K562 (cell line): ENCODE measurements around the gene FGFR4. TPM values are rescaled to one million over a fixed set of nuclear protein-coding genes. Genes with fewer than 3 reads are reported as not detected.
"Not testable (repeated sequence)": the region's sequence is repeated elsewhere in the genome, so short reads cannot be mapped to it uniquely, and the experiment has no call there.

Experiments used
- ATAC-seq: fragments of 200-7000 bp; cut with Tn5 transposase; 3 replicates; pipeline ENCODE4 v1.9.1; 2020; ENCODE audit warnings: moderate library complexity
- BruUV-seq: library from RNA; stranded (reverse); fragments of 400-500 nt; replicated peaks from 2 replicates; lab custom pipeline; 2021; lab: Mats Ljungman, UMichigan
- CTCF ChIA-PET: fragments of 300-600 bp; formaldehyde crosslinking; extraction: SDS; loops from one replicate; lab custom pipeline; 2021; ENCODE audit warnings: low intra/inter-chr PET ratio; lab: Yijun Ruan, JAX
- POLR2A ChIA-PET: fragments of 300-600, 350-650 bp; sonication (Branson Sonifier 250); formaldehyde crosslinking; extraction: SDS; loops from one replicate; lab custom pipeline; 2021; ENCODE audit warnings: antibody characterized with exemption, inconsistent platforms; lab: Yijun Ruan, JAX
- DNase-seq, 4 experiments: peaks; one replicate each; pipeline versions ENCODE4 v3.0.0 to v3.0.0-alpha.2; 2011 to 2018; ENCODE audit warnings: low spot score in 3 of 4, mixed read lengths in 3 of 4; ENCODE audit errors: extremely low read depth in 1 of 4
- FAIRE-seq: peaks from 2 replicates; lab custom pipeline; 2011; peaks lifted over from hg19 to GRCh38; lab: Jason Lieb, UNC
- H2AFZ ChIP-seq: 2 replicates; pipeline ENCODE4 v1.6.0; 2011; ENCODE audit warnings: low read depth, low read length, control low read depth, inconsistent platforms
- H3K27ac ChIP-seq: fragments of 200-600 bp; 3 replicates; pipeline ENCODE4 v1.8.0; 2011; ENCODE audit warnings: low read depth, mild to moderate bottlenecking, control low read depth, inconsistent platforms, low read length, moderate library complexity, mixed read lengths; ENCODE audit errors: extremely low read depth
- H3K27me3 ChIP-seq, 2 experiments: fragments of 300-600 bp in 1 of 2; 2 replicates in 1 of 2; 3 replicates in 1 of 2; pipeline versions ENCODE4 v1.6.0 to v1.8.0; 2011; ENCODE audit warnings: inconsistent platforms in 2 of 2, low read length in 2 of 2, mild to moderate bottlenecking in 1 of 2, mixed read lengths in 1 of 2, moderate library complexity in 1 of 2; ENCODE audit not compliant: control insufficient read depth in 2 of 2, insufficient read depth in 2 of 2
- H3K36me3 ChIP-seq: fragments of 300-600 bp; 3 replicates; pipeline ENCODE4 v1.8.0; 2011; ENCODE audit warnings: mild to moderate bottlenecking, low read length, inconsistent platforms; ENCODE audit not compliant: control insufficient read depth, insufficient read depth
- H3K4me1 ChIP-seq, 2 experiments: fragments of 200-600 bp in 1 of 2; replicated peaks in 1 of 2; 2 replicates in 1 of 2; 3 replicates in 1 of 2; pipeline versions ENCODE4 v1.5.1 to v1.8.0; 2011; ENCODE audit warnings: inconsistent platforms in 2 of 2, low read length in 2 of 2, mild to moderate bottlenecking in 1 of 2, mixed read lengths in 1 of 2, moderate library complexity in 1 of 2; ENCODE audit not compliant: control insufficient read depth in 2 of 2, insufficient read depth in 2 of 2
- H3K4me2 ChIP-seq: 2 replicates; pipeline ENCODE4 v1.6.1; 2011; ENCODE audit warnings: low read length, control low read depth, inconsistent platforms, mixed read lengths; ENCODE audit not compliant: insufficient read depth
- H3K4me3 ChIP-seq: fragments of 200-600 bp; sonication (generic), shearing (Covaris generic); 2 replicates; pipeline ENCODE4 v1.5.1; 2016; ENCODE audit warnings: control low read depth, inconsistent platforms
- H3K79me2 ChIP-seq: fragments of 200-600 bp; 3 replicates; pipeline ENCODE4 v1.8.0; 2011; ENCODE audit warnings: low read length, inconsistent platforms; ENCODE audit not compliant: control insufficient read depth, insufficient read depth
- H3K9ac ChIP-seq, 2 experiments: 2 replicates each; pipeline versions ENCODE4 v1.6.0 to v1.6.1; 2011; ENCODE audit warnings: low read depth in 2 of 2, low read length in 2 of 2, control low read depth in 1 of 2, inconsistent platforms in 1 of 2, mild to moderate bottlenecking in 1 of 2, mixed read lengths in 1 of 2; ENCODE audit not compliant: insufficient read depth in 1 of 2
- H3K9me1 ChIP-seq: one replicate; pipeline ENCODE4 v1.6.0; 2011; ENCODE audit warnings: inconsistent platforms, mild to moderate bottlenecking, low read length, moderate library complexity; ENCODE audit not compliant: control insufficient read depth, insufficient read depth
- H3K9me3 ChIP-seq: replicated peaks from 2 replicates; pipeline ENCODE4 v1.5.1; 2011; ENCODE audit warnings: low read depth, low read length, inconsistent platforms; ENCODE audit not compliant: control insufficient read depth, insufficient read depth
- H4K20me1 ChIP-seq: replicated peaks from 2 replicates; pipeline ENCODE4 v1.6.1; 2011; ENCODE audit warnings: low read length, inconsistent platforms, mixed read lengths; ENCODE audit not compliant: control insufficient read depth, insufficient read depth
- CEBPB ChIP-seq: fragments of 450-650 bp; IDR thresholded peaks from 2 replicates; pipeline ENCODE4 v1.6.1; 2016; ENCODE audit warnings: missing genetic modification characterization, missing compliant biosample characterization
- EGR1 ChIP-seq: fragments of 450-650 bp; conservative IDR thresholded peaks from 2 replicates; pipeline ENCODE4 v1.6.1; 2017; ENCODE audit warnings: mild to moderate bottlenecking
- NFE2 ChIP-seq: IDR thresholded peaks from 2 replicates; pipeline ENCODE4 v1.6.1; 2014; ENCODE audit warnings: antibody characterized with exemption, low read depth
- POLR2B ChIP-seq: fragments of 450-650 bp; IDR thresholded peaks from 2 replicates; pipeline ENCODE4 v1.6.1; 2018; ENCODE audit warnings: low read depth; ENCODE audit not compliant: partially characterized antibody
- RAD21 ChIP-seq, 2 experiments: fragments of 250-450 bp in 1 of 2; fragments of 450-650 bp in 1 of 2; sonication (Bioruptor Pico) in 1 of 2; formaldehyde crosslinking in 1 of 2; IDR thresholded peaks in 1 of 2; conservative IDR thresholded peaks in 1 of 2; 2 replicates each; pipeline versions ENCODE4 v1.4.0 to v1.8.0; 2020 to 2022; ENCODE audit warnings: mild to moderate bottlenecking in 2 of 2, moderate library complexity in 1 of 2
- ZFP1 ChIP-seq: fragments of 450-650 bp; formaldehyde crosslinking; IDR thresholded peaks from 2 replicates; pipeline ENCODE4 v1.4.0; 2020; ENCODE audit warnings: mild to moderate bottlenecking, mixed read lengths
- ZNF311 ChIP-seq: fragments of 250-450 bp; sonication (Bioruptor Pico); IDR thresholded peaks from 2 replicates; pipeline ENCODE4 v1.4.0; 2020; ENCODE audit warnings: mild to moderate bottlenecking, moderate library complexity
- WGBS: fragments of 100-300 bp; shearing (Covaris generic); methylation state at CpG from one replicate; pipeline ENCODE4 v1.1.6; 2016; ENCODE audit warnings: low coverage, mixed read lengths; ENCODE audit not compliant: insufficient coverage; ENCODE audit errors: missing lambda C conversion rate; 5-methylcytosine and 5-hydroxymethylcytosine counted together
- in situ Hi-C: fragments of 300-500 bp; cut with MboI; formaldehyde crosslinking; loops from 4 replicates; pipeline ENCODE4 v1.15.0; 2018; ENCODE audit warnings: inconsistent platforms, mixed read lengths
- intact Hi-C: fragments of 100-400 bp; cut with micrococcal nuclease; formaldehyde crosslinking; loops from 2 replicates; pipeline ENCODE4 v1.14.2; 2022
- polyA plus RNA-seq, 8 experiments: library from polyadenylated mRNA; depleted of rRNA in 4 of 8; stranded (reverse) in 5 of 8; unstranded in 3 of 8; fragments of >200 nt; fragmentation: Nextera tagmentation in 2 of 8; fragmentation: Illumina TruSeq in 1 of 8; extraction: Ambion mirVana in 2 of 8; extraction: Trizol in 1 of 8; gene quantifications; 2 replicates each; pipeline versions ENCODE4 v1.2.1 to v1.2.3, GENCODE V29; 2011 to 2014; ENCODE audit warnings: inconsistent platforms in 1 of 8, missing spikeins in 1 of 8
- total RNA-seq, 7 experiments: library from RNA; depleted of rRNA in 6 of 7; stranded (reverse); fragments of >200 nt in 6 of 7; fragmentation: Illumina TruSeq in 2 of 7; extraction: Trizol in 2 of 7; gene quantifications; 2 replicates each; pipeline versions ENCODE4 v1.2.1 to v1.2.3, GENCODE V29; 2011 to 2021; ENCODE audit warnings: low replicate concordance in 1 of 7
- TF ChIP-seq, protein P1 (sequence below), 3 experiments: IDR thresholded peaks in 2 of 3; conservative IDR thresholded peaks in 1 of 3; 2 replicates each; pipeline ENCODE4 v1.5.1; 2011 to 2012; ENCODE audit warnings: low read length in 3 of 3, mild to moderate bottlenecking in 3 of 3, control low read depth in 2 of 3, improper control_type of control experiment in 1 of 3, inconsistent platforms in 1 of 3, low read depth in 1 of 3, mixed read lengths in 1 of 3, moderate library complexity in 1 of 3; ENCODE audit not compliant: insufficient read depth in 2 of 3
- TF ChIP-seq, protein P2 (sequence below): fragments of 250-450 bp; sonication (Bioruptor Pico); IDR thresholded peaks from 2 replicates; pipeline ENCODE4 v1.4.0; 2020

FGFR4 gene
- total and polyA plus RNA-seq, 9 of the 15 experiments (the other 6 are each of a cell fraction or from before 2014, with no cell fraction given), result 0.76 to 35.4 (median 7.5) TPM

DNA sequence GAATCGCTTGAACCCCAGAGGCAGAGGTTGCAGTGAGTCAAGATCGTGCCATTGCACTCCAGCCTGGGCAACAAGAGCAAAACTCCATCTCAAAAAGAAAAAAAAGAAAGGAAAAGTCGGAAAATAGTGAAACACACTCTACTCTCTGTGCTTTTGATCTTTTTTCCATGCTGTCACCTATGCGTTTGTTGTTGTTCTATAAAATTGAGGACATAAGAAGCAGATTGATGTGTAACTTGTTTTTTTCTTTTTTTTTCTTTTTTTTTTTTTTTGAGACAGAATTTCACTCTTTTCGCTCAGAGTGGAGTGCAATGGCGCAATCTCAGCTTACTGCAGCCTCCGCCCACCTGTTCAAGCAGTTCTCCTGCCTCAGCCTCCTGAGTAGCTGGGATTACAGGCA, 38.2 kb upstream of the FGFR4 start:
- FAIRE-seq, H3K4me1 ChIP-seq, POLR2A ChIA-PET, H3K9ac ChIP-seq, H3K9me1 ChIP-seq, intact Hi-C loops, H3K27me3 ChIP-seq, H3K4me3 ChIP-seq, ATAC-seq, H3K9me3 ChIP-seq, BruUV-seq, H4K20me1 ChIP-seq, H3K4me2 ChIP-seq, H3K79me2 ChIP-seq, CTCF ChIA-PET, in situ Hi-C loops, H3K27ac ChIP-seq, H2AFZ ChIP-seq, DNase-seq: not testable (repeated sequence)
- H3K36me3 ChIP-seq, result peaks cover 78% of the 10 kb centered on the region
- WGBS, result 100% methylated on average over 4 of the region's 7 CpGs
- TF ChIP-seq EGR1 (0 out of 2 replicates have a peak, but pooled peaks have one; percentile 7), CEBPB (tag) (peak; percentile 32; the same call in 1 of the 2 replicates)

DNA sequence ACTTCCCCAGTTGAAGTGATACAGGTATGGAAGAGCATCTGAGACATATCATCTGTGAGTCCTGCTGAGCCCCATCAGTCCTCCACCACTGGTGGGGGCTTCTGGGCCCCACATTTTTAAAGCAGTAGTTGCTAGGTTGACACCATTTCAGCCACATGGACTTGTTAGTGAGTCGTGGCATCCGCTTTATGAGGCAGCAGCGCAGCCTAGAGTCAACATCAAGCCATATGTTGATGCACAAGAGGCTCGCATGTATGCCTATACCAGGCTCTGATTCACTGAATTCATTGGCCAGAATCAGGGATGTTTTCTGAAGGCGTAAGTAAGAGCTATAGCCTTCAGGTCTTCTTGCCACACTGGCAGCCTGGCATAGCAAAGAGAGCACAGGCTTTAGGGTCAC, 37.4 kb upstream of the FGFR4 start:
- 90% methylated on average over 5 of the region's 5 CpGs for WGBS
- no peak overlapping the region for H3K27ac ChIP-seq
- no peaks in the 10 kb centered on the region for H3K4me1 ChIP-seq
- TF ChIP-seq, protein P1, sequence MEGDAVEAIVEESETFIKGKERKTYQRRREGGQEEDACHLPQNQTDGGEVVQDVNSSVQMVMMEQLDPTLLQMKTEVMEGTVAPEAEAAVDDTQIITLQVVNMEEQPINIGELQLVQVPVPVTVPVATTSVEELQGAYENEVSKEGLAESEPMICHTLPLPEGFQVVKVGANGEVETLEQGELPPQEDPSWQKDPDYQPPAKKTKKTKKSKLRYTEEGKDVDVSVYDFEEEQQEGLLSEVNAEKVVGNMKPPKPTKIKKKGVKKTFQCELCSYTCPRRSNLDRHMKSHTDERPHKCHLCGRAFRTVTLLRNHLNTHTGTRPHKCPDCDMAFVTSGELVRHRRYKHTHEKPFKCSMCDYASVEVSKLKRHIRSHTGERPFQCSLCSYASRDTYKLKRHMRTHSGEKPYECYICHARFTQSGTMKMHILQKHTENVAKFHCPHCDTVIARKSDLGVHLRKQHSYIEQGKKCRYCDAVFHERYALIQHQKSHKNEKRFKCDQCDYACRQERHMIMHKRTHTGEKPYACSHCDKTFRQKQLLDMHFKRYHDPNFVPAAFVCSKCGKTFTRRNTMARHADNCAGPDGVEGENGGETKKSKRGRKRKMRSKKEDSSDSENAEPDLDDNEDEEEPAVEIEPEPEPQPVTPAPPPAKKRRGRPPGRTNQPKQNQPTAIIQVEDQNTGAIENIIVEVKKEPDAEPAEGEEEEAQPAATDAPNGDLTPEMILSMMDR (IDR thresholded peaks at IDR 0.05 in 2 of 3, conservative IDR thresholded peaks at IDR 0.05 in 1 of 3; ENCODE audit: insufficient read depth in 2 of 3, low read depth in 1 of 3, low read length in 3 of 3), result peak; percentile 16 to 41 (median 33); a peak in 3 of 6 replicates
- TF ChIP-seq ZNF311 (CRISPR knock-in tag), result no peak
- TF ChIP-seq POLR2B, result no peak
- TF ChIP-seq, protein P2, sequence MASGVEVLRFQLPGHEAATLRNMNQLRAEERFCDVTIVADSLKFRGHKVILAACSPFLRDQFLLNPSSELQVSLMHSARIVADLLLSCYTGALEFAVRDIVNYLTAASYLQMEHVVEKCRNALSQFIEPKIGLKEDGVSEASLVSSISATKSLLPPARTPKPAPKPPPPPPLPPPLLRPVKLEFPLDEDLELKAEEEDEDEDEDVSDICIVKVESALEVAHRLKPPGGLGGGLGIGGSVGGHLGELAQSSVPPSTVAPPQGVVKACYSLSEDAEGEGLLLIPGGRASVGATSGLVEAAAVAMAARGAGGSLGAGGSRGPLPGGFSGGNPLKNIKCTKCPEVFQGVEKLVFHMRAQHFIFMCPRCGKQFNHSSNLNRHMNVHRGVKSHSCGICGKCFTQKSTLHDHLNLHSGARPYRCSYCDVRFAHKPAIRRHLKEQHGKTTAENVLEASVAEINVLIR, result no peak
- peak in 1 of 2 experiments; percentile 30; a peak in 1 of 4 replicates for TF ChIP-seq RAD21 (CRISPR knock-in tag; conservative IDR thresholded peaks at IDR 0.05 in 1 of 2, IDR thresholded peaks at IDR 0.05 in 1 of 2)
- no peak for TF ChIP-seq ZFP1
- no peak for TF ChIP-seq NFE2
- H3K9me1 ChIP-seq, result no peaks in the 10 kb centered on the region
- H2AFZ ChIP-seq, result no peak overlapping the region
- H3K36me3 ChIP-seq, result peaks cover 76% of the 10 kb centered on the region
- H3K79me2 ChIP-seq, result no peaks in the 10 kb centered on the region
- in situ Hi-C loops, result no loop called here
- ChIA-PET CTCF (no interaction called here), POLR2A (interaction anchor here (0.6 to 1.3 kb wide), 2 partner anchors 9 to 22 kb away, joined by 3 read pairs; no protein-coding TSS in a partner anchor)
- no peak overlapping the region for H3K9ac ChIP-seq
- no peak overlapping the region for H3K4me2 ChIP-seq
- H3K27me3 ChIP-seq, result no peaks in the 10 kb centered on the region
- peak in 1 of 4 experiments; percentile 16 for DNase-seq
- no peak for FAIRE-seq
- no peaks in the 10 kb centered on the region for H4K20me1 ChIP-seq
- no peak overlapping the region for H3K4me3 ChIP-seq
- intact Hi-C loops, result no loop called here
- H3K9me3 ChIP-seq, result no peaks in the 10 kb centered on the region; the same call in 1 of the 2 replicates
- ATAC-seq, result peak; percentile 55; the same call in 1 of the 3 replicates
- no TSS peak for BruUV-seq
